ENCODE data around the gene GPRIN2.
"Not testable (repeated sequence)": the region's sequence is repeated elsewhere in the genome, so short reads cannot be mapped to it uniquely, and the experiment has no call there.

GPRIN2 gene

DNA sequence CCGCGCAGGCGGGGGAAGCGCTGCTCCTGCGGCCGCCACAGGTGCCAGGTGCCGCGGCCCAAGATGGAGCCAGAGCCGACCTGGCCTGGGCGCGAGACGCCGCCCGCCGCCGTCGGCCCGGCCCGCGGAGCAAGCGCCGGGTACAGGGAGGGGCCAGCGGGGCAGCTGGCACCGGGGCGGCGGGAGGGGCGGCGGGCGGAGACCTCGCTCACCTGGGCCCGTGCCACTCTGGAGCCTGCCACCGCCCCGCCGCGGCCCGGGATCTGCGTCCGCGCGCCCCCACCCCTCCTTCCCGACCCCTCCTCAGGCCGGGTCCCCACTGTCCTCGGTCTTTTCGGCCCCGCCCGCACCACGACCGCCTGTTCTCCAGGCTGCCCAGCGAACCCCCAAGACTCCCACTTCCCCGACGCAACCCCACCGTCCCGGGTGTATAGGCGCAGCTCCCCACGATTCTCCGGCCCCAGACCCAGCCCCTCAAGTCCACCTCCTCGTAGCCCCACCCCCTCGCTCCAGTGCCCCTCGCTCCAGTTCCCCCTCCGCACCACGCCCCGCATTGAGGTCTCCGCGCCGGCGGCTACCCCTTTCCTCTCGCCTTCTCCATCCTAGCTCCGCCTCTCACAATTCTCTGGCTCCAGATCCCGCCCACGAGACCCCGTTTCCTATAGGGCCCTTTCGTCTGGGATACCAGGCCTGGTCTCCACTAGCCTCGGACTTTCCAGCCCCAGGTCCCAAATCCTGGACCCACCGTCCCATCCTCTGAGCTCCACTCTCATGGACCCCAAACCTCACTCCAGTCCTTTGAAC lies at the start of gene GPRIN2:
TSS of gene GPRIN2 (minus strand) at position 144 of the 804 bp plus-strand sequence. CDS start 5,922 bp downstream, outside the sequence.
- Histone ChIP-seq H3K36me3 (ENCODE audit: control insufficient read depth in 5 of 5, insufficient read depth in 5 of 5, low read length in 5 of 5) (no peaks in the 10 kb centered on the region), H3K27ac (ENCODE audit: low read depth, low read length) (no peak within 1 kb of the TSS), H3K9ac (ENCODE audit: low read length in 5 of 5) (no peak within 1 kb of the TSS), H3K9me3 (ENCODE audit: control insufficient read depth in 5 of 5, low read length in 5 of 5) (no peaks in the 10 kb centered on the region), H3K4me1 (ENCODE audit: control insufficient read depth in 5 of 5, insufficient read depth in 5 of 5, low read length in 5 of 5) (peaks cover 0 to 7% (median 6%) of the 10 kb centered on the region in 5 donors), H3K4me3 (ENCODE audit: low read depth in 1 of 5, low read length in 5 of 5) (peak within 1 kb of the TSS in 3 of 5 donors; percentile 23 to 42 (median 40)), H3K27me3 (ENCODE audit: control insufficient read depth in 5 of 5, insufficient read depth in 4 of 5, low read length in 5 of 5) (peaks cover 48 to 68% (median 58%) of the 10 kb centered on the region in 5 donors)

- not testable (repeated sequence) for H3K27me3 ChIP-seq (ENCODE audit: control insufficient read depth in 5 of 5, insufficient read depth in 4 of 5, low read length in 5 of 5); H3K36me3 ChIP-seq (ENCODE audit: control insufficient read depth in 5 of 5, insufficient read depth in 5 of 5, low read length in 5 of 5); H3K9me3 ChIP-seq (ENCODE audit: control insufficient read depth in 5 of 5, low read length in 5 of 5); H3K27ac ChIP-seq (ENCODE audit: low read depth, low read length); H3K4me3 ChIP-seq (ENCODE audit: low read depth in 1 of 5, low read length in 5 of 5); H3K4me1 ChIP-seq (ENCODE audit: control insufficient read depth in 5 of 5, insufficient read depth in 5 of 5, low read length in 5 of 5); H3K9ac ChIP-seq (ENCODE audit: low read length in 5 of 5)
Measured at GRCh38 chr10:46600516-46600915, 44.1 kb upstream of the GPRIN2 start.

DNA sequence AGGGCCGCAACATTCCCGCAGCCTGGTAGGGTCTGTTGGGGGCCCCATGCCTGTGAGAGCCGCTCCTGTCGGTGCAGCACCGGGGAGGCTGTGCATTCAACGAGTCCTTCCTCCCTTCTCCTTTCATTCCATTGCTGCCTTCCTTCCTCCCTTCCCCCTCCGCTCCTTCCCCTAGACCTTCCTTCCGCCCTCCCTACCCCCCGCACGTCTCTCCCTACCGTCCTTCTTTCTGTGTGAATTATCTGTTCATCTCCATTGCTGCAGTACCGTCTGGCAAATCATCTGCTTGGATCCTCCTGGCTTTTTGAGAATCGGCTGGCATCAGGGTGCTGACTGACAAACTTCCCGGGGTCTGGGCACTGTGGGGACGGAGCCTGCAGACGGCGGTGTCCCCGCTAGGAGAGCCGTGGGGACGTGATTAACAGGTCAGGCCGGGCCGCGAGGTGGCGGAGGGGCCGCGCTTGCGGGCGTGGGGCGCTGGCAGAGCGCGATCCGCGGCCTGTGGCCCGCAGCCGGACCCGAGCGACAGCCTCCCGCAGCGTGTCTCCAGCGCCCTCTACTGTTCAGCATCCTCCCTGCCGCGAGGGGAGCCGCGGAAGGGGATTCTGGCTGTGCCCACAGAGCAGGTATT lies 41.3 kb upstream of the GPRIN2 start:
- H3K27ac ChIP-seq (ENCODE audit: low read depth, low read length); H3K4me1 ChIP-seq (ENCODE audit: control insufficient read depth in 5 of 5, insufficient read depth in 5 of 5, low read length in 5 of 5); H3K36me3 ChIP-seq (ENCODE audit: control insufficient read depth in 5 of 5, insufficient read depth in 5 of 5, low read length in 5 of 5); H3K9me3 ChIP-seq (ENCODE audit: control insufficient read depth in 5 of 5, low read length in 5 of 5); H3K27me3 ChIP-seq (ENCODE audit: control insufficient read depth in 5 of 5, insufficient read depth in 4 of 5, low read length in 5 of 5); H3K9ac ChIP-seq (ENCODE audit: low read length in 5 of 5): not testable (repeated sequence)
- peak overlapping the region in 4 of 5 donors; percentile 42 to 48 (median 44) for H3K4me3 ChIP-seq (ENCODE audit: low read depth in 1 of 5, low read length in 5 of 5)

DNA sequence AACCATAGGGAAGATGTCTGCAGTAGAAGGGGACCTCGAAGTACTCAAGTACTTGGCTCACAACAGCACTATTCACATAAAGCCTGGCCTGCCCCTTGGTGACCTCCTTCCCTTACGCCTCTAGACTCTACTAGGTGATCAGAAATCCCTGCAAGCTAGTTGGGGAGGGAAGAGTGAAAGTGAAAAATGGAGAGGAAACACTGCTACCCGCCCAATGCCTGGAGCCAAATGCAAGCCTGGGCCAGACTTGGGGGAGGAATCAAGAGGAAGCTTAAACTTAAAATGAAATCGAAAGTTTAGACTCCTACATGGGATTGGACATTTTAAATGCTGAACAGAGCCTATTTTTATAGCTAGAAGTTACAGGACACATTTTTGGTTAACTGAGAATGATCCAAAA lies 40.1 kb upstream of the GPRIN2 start:
- not testable (repeated sequence) for H3K4me3 ChIP-seq (ENCODE audit: low read depth in 1 of 5, low read length in 5 of 5); H3K36me3 ChIP-seq (ENCODE audit: control insufficient read depth in 5 of 5, insufficient read depth in 5 of 5, low read length in 5 of 5); H3K27me3 ChIP-seq (ENCODE audit: control insufficient read depth in 5 of 5, insufficient read depth in 4 of 5, low read length in 5 of 5); H3K9ac ChIP-seq (ENCODE audit: low read length in 5 of 5); H3K27ac ChIP-seq (ENCODE audit: low read depth, low read length); H3K9me3 ChIP-seq (ENCODE audit: control insufficient read depth in 5 of 5, low read length in 5 of 5); H3K4me1 ChIP-seq (ENCODE audit: control insufficient read depth in 5 of 5, insufficient read depth in 5 of 5, low read length in 5 of 5)

DNA sequence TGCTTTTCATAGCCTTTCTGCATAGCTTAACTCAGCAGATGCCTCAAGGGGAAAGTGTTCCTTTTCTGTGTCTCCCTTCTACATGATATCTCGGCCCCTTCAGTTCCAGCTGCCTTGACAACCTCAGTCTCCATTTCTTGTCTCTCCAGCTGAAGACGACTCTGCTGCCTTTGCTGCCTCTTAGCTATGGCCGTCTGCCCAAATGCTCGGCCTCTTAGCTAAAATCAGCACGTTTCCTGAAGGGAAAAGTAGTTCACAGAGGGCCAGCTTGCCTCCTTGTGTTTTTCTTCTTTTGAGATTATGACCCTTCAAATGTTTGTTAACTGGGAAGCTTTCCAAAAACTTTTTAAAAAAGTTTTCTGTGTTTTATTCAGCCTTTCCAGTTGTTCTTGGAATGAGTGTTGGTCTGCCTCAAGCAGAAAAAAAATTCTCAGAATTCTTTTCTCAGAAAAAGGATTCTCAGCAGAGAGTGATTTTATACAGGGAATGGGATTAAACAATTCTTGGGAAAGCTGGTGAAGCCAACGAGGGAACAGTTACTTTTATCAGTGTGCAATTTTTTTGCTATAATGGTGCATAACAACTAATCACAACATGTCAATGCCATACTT lies 38.1 kb upstream of the GPRIN2 start:
- H3K27ac ChIP-seq (ENCODE audit: low read depth, low read length); H3K9ac ChIP-seq (ENCODE audit: low read length in 5 of 5); H3K9me3 ChIP-seq (ENCODE audit: control insufficient read depth in 5 of 5, low read length in 5 of 5); H3K36me3 ChIP-seq (ENCODE audit: control insufficient read depth in 5 of 5, insufficient read depth in 5 of 5, low read length in 5 of 5); H3K4me3 ChIP-seq (ENCODE audit: low read depth in 1 of 5, low read length in 5 of 5); H3K27me3 ChIP-seq (ENCODE audit: control insufficient read depth in 5 of 5, insufficient read depth in 4 of 5, low read length in 5 of 5); H3K4me1 ChIP-seq (ENCODE audit: control insufficient read depth in 5 of 5, insufficient read depth in 5 of 5, low read length in 5 of 5): not testable (repeated sequence)

GRCh38 chr10:46593307-46593706 lies 36.8 kb upstream of the GPRIN2 start:
- not testable (repeated sequence) for H3K4me1 ChIP-seq (ENCODE audit: control insufficient read depth in 5 of 5, insufficient read depth in 5 of 5, low read length in 5 of 5); H3K9me3 ChIP-seq (ENCODE audit: control insufficient read depth in 5 of 5, low read length in 5 of 5); H3K36me3 ChIP-seq (ENCODE audit: control insufficient read depth in 5 of 5, insufficient read depth in 5 of 5, low read length in 5 of 5); H3K27ac ChIP-seq (ENCODE audit: low read depth, low read length); H3K27me3 ChIP-seq (ENCODE audit: control insufficient read depth in 5 of 5, insufficient read depth in 4 of 5, low read length in 5 of 5); H3K9ac ChIP-seq (ENCODE audit: low read length in 5 of 5); H3K4me3 ChIP-seq (ENCODE audit: low read depth in 1 of 5, low read length in 5 of 5)

DNA sequence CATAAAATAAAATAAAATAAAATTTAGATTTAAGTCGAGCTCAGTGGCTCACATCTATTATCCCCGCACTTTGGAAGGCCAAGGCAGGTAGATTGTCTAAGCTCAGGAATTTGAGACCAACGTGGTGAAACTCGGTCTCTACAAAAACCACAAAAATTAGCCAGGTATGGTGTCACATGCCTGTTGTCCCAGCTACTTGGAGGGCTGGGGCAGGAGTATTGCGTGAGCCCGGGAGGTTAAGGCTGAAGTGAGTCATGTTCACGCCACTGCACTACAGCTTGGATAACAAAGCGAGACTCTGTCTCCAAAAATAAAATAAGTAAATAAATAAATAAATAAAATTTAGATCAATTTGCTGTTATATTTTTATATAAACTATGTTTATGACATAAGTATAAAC lies 34.6 kb upstream of the GPRIN2 start:
- H3K4me3 ChIP-seq (ENCODE audit: low read depth in 1 of 5, low read length in 5 of 5); H3K9ac ChIP-seq (ENCODE audit: low read length in 5 of 5); H3K4me1 ChIP-seq (ENCODE audit: control insufficient read depth in 5 of 5, insufficient read depth in 5 of 5, low read length in 5 of 5); H3K36me3 ChIP-seq (ENCODE audit: control insufficient read depth in 5 of 5, insufficient read depth in 5 of 5, low read length in 5 of 5); H3K27ac ChIP-seq (ENCODE audit: low read depth, low read length); H3K27me3 ChIP-seq (ENCODE audit: control insufficient read depth in 5 of 5, insufficient read depth in 4 of 5, low read length in 5 of 5); H3K9me3 ChIP-seq (ENCODE audit: control insufficient read depth in 5 of 5, low read length in 5 of 5): not testable (repeated sequence)

DNA sequence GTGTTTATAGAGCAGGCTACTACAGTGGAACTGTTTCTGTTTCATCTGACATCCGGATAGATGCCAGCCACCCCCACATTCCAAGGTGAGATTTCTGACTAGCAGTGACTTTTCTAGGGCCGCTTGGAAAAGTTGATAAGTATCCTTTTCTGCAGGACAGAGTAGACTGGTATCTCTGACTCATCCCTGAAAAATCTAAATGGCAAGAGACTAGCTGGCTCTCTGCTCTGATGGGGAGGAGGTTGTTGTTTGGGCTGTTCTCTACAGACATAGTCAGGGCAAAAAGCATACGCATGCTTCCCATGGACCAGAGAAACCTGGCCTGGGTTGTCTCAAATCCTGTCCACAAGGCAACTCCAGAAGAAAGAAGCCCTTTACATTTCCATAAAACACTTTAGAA lies 33.1 kb upstream of the GPRIN2 start:
- H3K36me3 ChIP-seq (ENCODE audit: control insufficient read depth in 5 of 5, insufficient read depth in 5 of 5, low read length in 5 of 5); H3K27ac ChIP-seq (ENCODE audit: low read depth, low read length); H3K9ac ChIP-seq (ENCODE audit: low read length in 5 of 5); H3K4me1 ChIP-seq (ENCODE audit: control insufficient read depth in 5 of 5, insufficient read depth in 5 of 5, low read length in 5 of 5); H3K9me3 ChIP-seq (ENCODE audit: control insufficient read depth in 5 of 5, low read length in 5 of 5); H3K4me3 ChIP-seq (ENCODE audit: low read depth in 1 of 5, low read length in 5 of 5); H3K27me3 ChIP-seq (ENCODE audit: control insufficient read depth in 5 of 5, insufficient read depth in 4 of 5, low read length in 5 of 5): not testable (repeated sequence)

- H3K9me3 ChIP-seq (ENCODE audit: control insufficient read depth in 5 of 5, low read length in 5 of 5); H3K9ac ChIP-seq (ENCODE audit: low read length in 5 of 5); H3K4me1 ChIP-seq (ENCODE audit: control insufficient read depth in 5 of 5, insufficient read depth in 5 of 5, low read length in 5 of 5); H3K27me3 ChIP-seq (ENCODE audit: control insufficient read depth in 5 of 5, insufficient read depth in 4 of 5, low read length in 5 of 5); H3K36me3 ChIP-seq (ENCODE audit: control insufficient read depth in 5 of 5, insufficient read depth in 5 of 5, low read length in 5 of 5); H3K4me3 ChIP-seq (ENCODE audit: low read depth in 1 of 5, low read length in 5 of 5); H3K27ac ChIP-seq (ENCODE audit: low read depth, low read length): not testable (repeated sequence)
Measured at GRCh38 chr10:46588221-46588620, 31.8 kb upstream of the GPRIN2 start.

- H3K27ac ChIP-seq (ENCODE audit: low read depth, low read length); H3K9me3 ChIP-seq (ENCODE audit: control insufficient read depth in 5 of 5, low read length in 5 of 5); H3K4me3 ChIP-seq (ENCODE audit: low read depth in 1 of 5, low read length in 5 of 5); H3K9ac ChIP-seq (ENCODE audit: low read length in 5 of 5); H3K36me3 ChIP-seq (ENCODE audit: control insufficient read depth in 5 of 5, insufficient read depth in 5 of 5, low read length in 5 of 5); H3K4me1 ChIP-seq (ENCODE audit: control insufficient read depth in 5 of 5, insufficient read depth in 5 of 5, low read length in 5 of 5); H3K27me3 ChIP-seq (ENCODE audit: control insufficient read depth in 5 of 5, insufficient read depth in 4 of 5, low read length in 5 of 5): not testable (repeated sequence)
Measured at GRCh38 chr10:46587546-46587945, 31.1 kb upstream of the GPRIN2 start.

Data from subcutaneous abdominal adipose tissue (tissue), 5 donors.